Panc1 (cell line): Measurements from ENCODE around the gene SF3A2. TPM values are rescaled to one million over a fixed set of nuclear protein-coding genes. Genes with fewer than 3 reads are reported as not detected.

ENCODE experiments used
- ATAC-seq: fragments of 200-7000 bp; cut with Tn5 transposase; 2 replicates; pipeline ENCODE4 v1.9.1; 2020; ENCODE audit warnings: mild to moderate bottlenecking, moderate library complexity
- BruUV-seq: library from RNA; stranded (reverse); fragments of 400-500 nt; replicated peaks from 2 replicates; lab custom pipeline; 2021; lab: Mats Ljungman, UMichigan
- CTCF ChIA-PET: fragments of 300-600 bp; sonication (Branson Sonifier 250); formaldehyde crosslinking; loops from one replicate; lab custom pipeline; 2022; ENCODE audit warnings: antibody characterized with exemption; lab: Charles Lee
- POLR2A ChIA-PET: fragments of 300-600 bp; sonication (Branson Sonifier 250); formaldehyde crosslinking; loops from one replicate; lab custom pipeline; 2022; ENCODE audit warnings: antibody characterized with exemption; lab: Charles Lee
- DNase-seq: peaks from one replicate; pipeline ENCODE4 v3.0.0-alpha.2; 2010; ENCODE audit warnings: low read depth, low spot score
- H3K27ac ChIP-seq: 2 replicates; pipeline ENCODE4 v1.5.1; 2011; ENCODE audit warnings: mild to moderate bottlenecking, low read length, inconsistent platforms
- H3K27me3 ChIP-seq: fragments of 200-500 bp; sonication (Bioruptor generic); 2 replicates; pipeline ENCODE4 v1.6.0; 2014; ENCODE audit warnings: low read length, inconsistent platforms; ENCODE audit not compliant: control insufficient read depth, insufficient read depth
- H3K36me3 ChIP-seq: fragments of 200-500 bp; sonication (Bioruptor generic); 2 replicates; pipeline ENCODE4 v1.5.1; 2014; ENCODE audit warnings: inconsistent platforms, mild to moderate bottlenecking, low read length, moderate library complexity; ENCODE audit not compliant: control insufficient read depth, insufficient read depth
- H3K4me1 ChIP-seq: 2 replicates; pipeline ENCODE4 v1.5.1; 2011; ENCODE audit warnings: inconsistent platforms, mild to moderate bottlenecking, low read length, moderate library complexity; ENCODE audit not compliant: control insufficient read depth, insufficient read depth
- H3K4me3 ChIP-seq, 2 experiments: 2 replicates each; pipeline ENCODE4 v1.5.1; 2011 to 2012; ENCODE audit warnings: low read depth in 2 of 2, low read length in 2 of 2, mild to moderate bottlenecking in 2 of 2, inconsistent platforms in 1 of 2, moderate library complexity in 1 of 2
- H3K9me3 ChIP-seq: fragments of 200-500 bp; sonication (Bioruptor generic); 2 replicates; pipeline ENCODE4 v1.5.1; 2014; ENCODE audit warnings: low read depth, mild to moderate bottlenecking, inconsistent platforms, low read length, moderate library complexity; ENCODE audit not compliant: control insufficient read depth, insufficient read depth
- POLR2AphosphoS5 ChIP-seq: IDR thresholded peaks from 2 replicates; pipeline ENCODE4 v1.6.1; 2012; ENCODE audit warnings: mild to moderate bottlenecking, low read depth, low read length, moderate library complexity
- SIN3A ChIP-seq: IDR thresholded peaks from 2 replicates; pipeline ENCODE4 v1.6.1; 2012; ENCODE audit warnings: low read depth, mild to moderate bottlenecking, low read length, moderate library complexity, borderline replicate concordance; ENCODE audit not compliant: insufficient read depth
- TCF7L2 ChIP-seq: IDR thresholded peaks from 2 replicates; pipeline ENCODE4 v1.6.1; 2011; ENCODE audit warnings: mild to moderate bottlenecking, low read depth, low read length, inconsistent platforms
- in situ Hi-C: cut with HindIII; loops from 2 replicates; pipeline ENCODE4 v1.10.0; 2016; ENCODE audit warnings: low sequenced_read_pairs, low pct_unique_long_range_greater_than_20kb
- intact Hi-C: fragments of 100-400 bp; cut with micrococcal nuclease; formaldehyde crosslinking; loops from one replicate; pipeline ENCODE4 v1.10.0; 2022; ENCODE audit not compliant: unreplicated experiment
- total RNA-seq: library from RNA; stranded (reverse); gene quantifications from one replicate; pipeline ENCODE4 v1.2.1, GENCODE V29; 2021; ENCODE audit not compliant: unreplicated experiment
- TF ChIP-seq, protein P1 (sequence below), 2 experiments: IDR thresholded peaks; 2 replicates each; pipeline ENCODE4 v1.6.1; 2011 to 2012; ENCODE audit warnings: low read depth in 2 of 2, control low read depth in 1 of 2, low read length in 1 of 2, mild to moderate bottlenecking in 1 of 2, moderate library complexity in 1 of 2; ENCODE audit not compliant: insufficient read depth in 1 of 2
- TF ChIP-seq, protein P2 (sequence below): fragments of 450-650 bp; IDR thresholded peaks from 2 replicates; pipeline ENCODE4 v1.5.1; 2017; ENCODE audit warnings: mild to moderate bottlenecking

The SF3A2 gene
- total RNA-seq, 1 experiment from 2014 or later: 103 TPM

DNA sequence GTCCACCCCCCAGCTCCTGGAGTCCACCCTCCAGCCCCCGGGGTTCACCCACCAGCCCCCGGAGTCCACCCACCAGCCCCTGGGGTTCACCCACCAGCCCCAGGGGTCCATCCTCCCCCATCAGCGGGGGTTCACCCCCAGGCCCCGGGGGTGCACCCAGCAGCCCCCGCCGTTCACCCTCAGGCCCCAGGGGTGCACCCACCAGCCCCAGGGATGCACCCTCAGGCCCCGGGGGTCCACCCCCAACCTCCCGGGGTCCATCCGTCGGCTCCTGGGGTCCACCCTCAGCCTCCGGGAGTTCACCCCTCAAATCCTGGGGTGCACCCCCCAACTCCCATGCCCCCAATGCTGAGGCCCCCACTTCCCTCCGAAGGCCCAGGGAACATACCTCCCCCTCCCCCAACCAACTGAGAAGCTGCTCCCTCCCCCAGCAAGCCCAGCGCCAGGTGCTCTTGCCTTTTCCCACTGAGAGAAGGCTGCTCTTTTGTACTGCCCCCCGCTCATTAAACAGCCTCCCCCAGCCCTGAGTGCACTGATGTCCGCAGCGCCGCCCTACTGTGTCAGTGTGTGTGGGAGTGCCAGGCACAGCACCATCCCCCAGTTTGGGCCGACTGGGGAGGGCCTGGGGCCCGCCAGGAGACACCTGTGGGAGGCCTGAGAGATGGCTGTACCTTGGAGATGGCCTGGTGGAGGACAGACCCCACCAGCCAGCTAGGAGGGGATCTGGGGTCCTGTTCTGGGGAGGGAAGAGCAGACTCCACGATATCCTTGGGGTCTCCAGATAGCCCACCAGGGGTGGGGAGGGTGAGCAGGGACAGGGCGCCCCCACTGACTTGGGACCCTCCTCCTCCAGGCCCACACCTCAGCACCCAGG is 11.7 kb downstream of the SF3A2 start:
- intact Hi-C loops: no loop called here
- ChIA-PET CTCF (no interaction called here), POLR2A (no interaction called here)
- ATAC-seq (no peak), DNase-seq (no peak)
- TSS peak; percentile 61 for BruUV-seq
- Histone ChIP-seq H3K9me3 (no peaks in the 10 kb centered on the region), H3K4me1 (peaks cover 7% of the 10 kb centered on the region), H3K27me3 (no peaks in the 10 kb centered on the region), H3K36me3 (no peaks in the 10 kb centered on the region), H3K4me3 (no peak overlapping the region), H3K27ac (no peak overlapping the region)
- in situ Hi-C loops: no loop called here
- TF ChIP-seq, protein P1, sequence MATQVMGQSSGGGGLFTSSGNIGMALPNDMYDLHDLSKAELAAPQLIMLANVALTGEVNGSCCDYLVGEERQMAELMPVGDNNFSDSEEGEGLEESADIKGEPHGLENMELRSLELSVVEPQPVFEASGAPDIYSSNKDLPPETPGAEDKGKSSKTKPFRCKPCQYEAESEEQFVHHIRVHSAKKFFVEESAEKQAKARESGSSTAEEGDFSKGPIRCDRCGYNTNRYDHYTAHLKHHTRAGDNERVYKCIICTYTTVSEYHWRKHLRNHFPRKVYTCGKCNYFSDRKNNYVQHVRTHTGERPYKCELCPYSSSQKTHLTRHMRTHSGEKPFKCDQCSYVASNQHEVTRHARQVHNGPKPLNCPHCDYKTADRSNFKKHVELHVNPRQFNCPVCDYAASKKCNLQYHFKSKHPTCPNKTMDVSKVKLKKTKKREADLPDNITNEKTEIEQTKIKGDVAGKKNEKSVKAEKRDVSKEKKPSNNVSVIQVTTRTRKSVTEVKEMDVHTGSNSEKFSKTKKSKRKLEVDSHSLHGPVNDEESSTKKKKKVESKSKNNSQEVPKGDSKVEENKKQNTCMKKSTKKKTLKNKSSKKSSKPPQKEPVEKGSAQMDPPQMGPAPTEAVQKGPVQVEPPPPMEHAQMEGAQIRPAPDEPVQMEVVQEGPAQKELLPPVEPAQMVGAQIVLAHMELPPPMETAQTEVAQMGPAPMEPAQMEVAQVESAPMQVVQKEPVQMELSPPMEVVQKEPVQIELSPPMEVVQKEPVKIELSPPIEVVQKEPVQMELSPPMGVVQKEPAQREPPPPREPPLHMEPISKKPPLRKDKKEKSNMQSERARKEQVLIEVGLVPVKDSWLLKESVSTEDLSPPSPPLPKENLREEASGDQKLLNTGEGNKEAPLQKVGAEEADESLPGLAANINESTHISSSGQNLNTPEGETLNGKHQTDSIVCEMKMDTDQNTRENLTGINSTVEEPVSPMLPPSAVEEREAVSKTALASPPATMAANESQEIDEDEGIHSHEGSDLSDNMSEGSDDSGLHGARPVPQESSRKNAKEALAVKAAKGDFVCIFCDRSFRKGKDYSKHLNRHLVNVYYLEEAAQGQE (IDR thresholded peaks at IDR 0.05; ENCODE audit: insufficient read depth in 1 of 2, low read depth in 2 of 2, low read length in 1 of 2): no peak
- TF ChIP-seq, protein P2, sequence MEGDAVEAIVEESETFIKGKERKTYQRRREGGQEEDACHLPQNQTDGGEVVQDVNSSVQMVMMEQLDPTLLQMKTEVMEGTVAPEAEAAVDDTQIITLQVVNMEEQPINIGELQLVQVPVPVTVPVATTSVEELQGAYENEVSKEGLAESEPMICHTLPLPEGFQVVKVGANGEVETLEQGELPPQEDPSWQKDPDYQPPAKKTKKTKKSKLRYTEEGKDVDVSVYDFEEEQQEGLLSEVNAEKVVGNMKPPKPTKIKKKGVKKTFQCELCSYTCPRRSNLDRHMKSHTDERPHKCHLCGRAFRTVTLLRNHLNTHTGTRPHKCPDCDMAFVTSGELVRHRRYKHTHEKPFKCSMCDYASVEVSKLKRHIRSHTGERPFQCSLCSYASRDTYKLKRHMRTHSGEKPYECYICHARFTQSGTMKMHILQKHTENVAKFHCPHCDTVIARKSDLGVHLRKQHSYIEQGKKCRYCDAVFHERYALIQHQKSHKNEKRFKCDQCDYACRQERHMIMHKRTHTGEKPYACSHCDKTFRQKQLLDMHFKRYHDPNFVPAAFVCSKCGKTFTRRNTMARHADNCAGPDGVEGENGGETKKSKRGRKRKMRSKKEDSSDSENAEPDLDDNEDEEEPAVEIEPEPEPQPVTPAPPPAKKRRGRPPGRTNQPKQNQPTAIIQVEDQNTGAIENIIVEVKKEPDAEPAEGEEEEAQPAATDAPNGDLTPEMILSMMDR: no peak
- TF ChIP-seq POLR2AphosphoS5: no peak

DNA sequence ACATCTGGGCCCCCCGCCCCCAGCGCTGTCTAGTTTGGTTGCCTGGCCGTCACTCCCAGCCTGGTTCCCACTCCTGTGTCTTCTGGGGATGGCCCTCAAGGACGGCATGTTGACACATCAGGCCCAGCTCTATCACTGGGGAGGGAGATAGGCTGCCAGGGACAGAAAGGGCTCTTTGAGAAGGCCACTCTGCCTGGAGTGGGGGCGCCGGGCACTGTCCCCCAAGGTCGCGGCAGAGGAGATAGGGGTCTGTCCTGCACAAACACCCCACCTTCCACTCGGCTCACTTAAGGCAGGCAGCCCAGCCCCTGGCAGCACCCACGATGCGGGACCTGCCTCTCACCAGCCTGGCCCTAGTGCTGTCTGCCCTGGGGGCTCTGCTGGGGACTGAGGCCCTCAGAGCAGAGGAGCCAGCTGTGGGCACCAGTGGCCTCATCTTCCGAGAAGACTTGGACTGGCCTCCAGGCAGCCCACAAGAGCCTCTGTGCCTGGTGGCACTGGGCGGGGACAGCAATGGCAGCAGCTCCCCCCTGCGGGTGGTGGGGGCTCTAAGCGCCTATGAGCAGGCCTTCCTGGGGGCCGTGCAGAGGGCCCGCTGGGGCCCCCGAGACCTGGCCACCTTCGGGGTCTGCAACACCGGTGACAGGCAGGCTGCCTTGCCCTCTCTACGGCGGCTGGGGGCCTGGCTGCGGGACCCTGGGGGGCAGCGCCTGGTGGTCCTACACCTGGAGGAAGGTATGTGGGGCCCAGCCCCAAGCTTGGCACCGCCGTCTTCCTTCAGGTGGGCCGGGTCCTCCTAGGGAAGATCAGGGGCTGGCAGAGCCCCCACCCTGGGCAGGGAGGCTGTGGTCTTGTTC is 12.6 kb downstream of the SF3A2 start, which contains the start of gene AMH:
TSS of gene AMH (plus strand) at position 314 of the 857 bp plus-strand sequence. CDS start at position 324, 10 bp downstream.
- TF ChIP-seq, protein P1 (IDR thresholded peaks at IDR 0.05; ENCODE audit: insufficient read depth in 1 of 2, low read depth in 2 of 2, low read length in 1 of 2): no peak
- TF ChIP-seq TCF7L2 (no peak), POLR2AphosphoS5 (peak; percentile 54; the same call in 1 of the 2 replicates), SIN3A (0 out of 2 replicates have a peak, but pooled peaks have one; percentile 22)
- TF ChIP-seq, protein P2: no peak
- Histone ChIP-seq H3K9me3 (no peaks in the 10 kb centered on the region), H3K4me3 (no peak within 1 kb of the TSS), H3K4me1 (peaks cover 7% of the 10 kb centered on the region), H3K27me3 (no peaks in the 10 kb centered on the region), H3K27ac (no peak within 1 kb of the TSS), H3K36me3 (no peaks in the 10 kb centered on the region)
- peak; percentile 36 for ATAC-seq
- no peak for DNase-seq
- in situ Hi-C loops: no loop called here
- ChIA-PET CTCF (no interaction called here), POLR2A (interaction anchor here (0.5 kb wide), 1 partner anchor 9 kb away, joined by 3 read pairs; no protein-coding TSS in a partner anchor)
- no TSS peak for BruUV-seq
- intact Hi-C loops: no loop called here
